GM18870 (cell line): ENCODE results near the gene TACR1.

Experiments used
- ATAC-seq: cut with Tn5 transposase; IDR thresholded peaks from one replicate; pipeline ENCODE4 v1.9.1; 2021; ENCODE audit warnings: moderate library complexity; ENCODE audit not compliant: unreplicated experiment

Gene TACR1

GRCh38 chr2:75025216-75025615 is 174.1 kb downstream of the TACR1 start:
- ATAC-seq, result no peak

- ATAC-seq, result no peak
Observed at GRCh38 chr2:75023666-75024455, 175.5 kb downstream of the TACR1 start.

- ATAC-seq, result no peak
Observed at GRCh38 chr2:75022516-75022915, 176.8 kb downstream of the TACR1 start.

- no peak for ATAC-seq
Observed at GRCh38 chr2:75021672-75022071, 177.6 kb downstream of the TACR1 start.

- ATAC-seq, result no peak
Observed at GRCh38 chr2:75020476-75020875, 178.8 kb downstream of the TACR1 start.

GRCh38 chr2:75019790-75020189 is 179.5 kb downstream of the TACR1 start:
- ATAC-seq, result no peak

- ATAC-seq, result peak; percentile 42
Observed at GRCh38 chr2:75018162-75018561, 181.2 kb downstream of the TACR1 start.

GRCh38 chr2:75012080-75012479 is 187.2 kb downstream of the TACR1 start:
- ATAC-seq, result no peak

GRCh38 chr2:75010571-75010970 is 188.7 kb downstream of the TACR1 start:
- ATAC-seq, result no peak

GRCh38 chr2:75007819-75008218 is 191.5 kb downstream of the TACR1 start:
- ATAC-seq, result no peak

- no peak for ATAC-seq
Observed at GRCh38 chr2:75007061-75007460, 192.3 kb downstream of the TACR1 start.

GRCh38 chr2:75006041-75006440 is 193.3 kb downstream of the TACR1 start:
- no peak for ATAC-seq

GRCh38 chr2:75003773-75004172 is 195.5 kb downstream of the TACR1 start:
- no peak for ATAC-seq

GRCh38 chr2:75003276-75003675 is 196.0 kb downstream of the TACR1 start:
- ATAC-seq, result no peak

GRCh38 chr2:75002007-75002406 is 197.3 kb downstream of the TACR1 start:
- ATAC-seq, result no peak

- ATAC-seq, result no peak
Observed at GRCh38 chr2:74999468-74999867, 199.9 kb downstream of the TACR1 start.
